Activated CD8-positive, alpha-beta memory T cell treated with anti-CD3 and anti-CD28 coated beads for 36 hours (primary cell): ENCODE measurements around the gene FBLIM1. TPM values are rescaled to one million over a fixed set of nuclear protein-coding genes. Genes with fewer than 3 reads are reported as not detected.

Experiments used
- CTCF ChIA-PET: fragments of 350-600 bp; sonication (Branson Sonifier 250); formaldehyde crosslinking; loops from one replicate; lab custom pipeline; 2021; ENCODE audit warnings: antibody characterized with exemption; lab: Charles Lee
- POLR2A ChIA-PET: fragments of 350-600 bp; sonication (Branson Sonifier 250); formaldehyde crosslinking; loops from one replicate; lab custom pipeline; 2021; ENCODE audit warnings: antibody characterized with exemption; lab: Charles Lee
- total RNA-seq, 2 experiments: library from RNA; stranded (reverse); gene quantifications; one replicate each; pipeline ENCODE4 v1.2.3, GENCODE V29; 2021

FBLIM1 gene
- total RNA-seq, 2 experiments from 2014 or later = not detected

- ChIA-PET POLR2A (no interaction called here), CTCF (no interaction called here)
Measured at GRCh38 chr1:15728937-15729657, 29.5 kb upstream of the FBLIM1 start.

- ChIA-PET CTCF (no interaction called here), POLR2A (no interaction called here)
Measured at GRCh38 chr1:15730423-15730822, 28.2 kb upstream of the FBLIM1 start.

GRCh38 chr1:15730936-15731335, 27.7 kb upstream of the FBLIM1 start:
- ChIA-PET POLR2A (no interaction called here), CTCF (no interaction called here)

GRCh38 chr1:15731735-15732685, 26.6 kb upstream of the FBLIM1 start:
- CTCF ChIA-PET = no interaction called here

GRCh38 chr1:15732686-15733081, 25.9 kb upstream of the FBLIM1 start:
- ChIA-PET CTCF (no interaction called here), POLR2A (interaction anchor here (0.6 kb wide), 1 partner anchor 28 kb away, joined by 9 read pairs; no protein-coding TSS in a partner anchor)

More at GRCh38 chr1:15731735-15732685, 26.6 kb upstream of the FBLIM1 start:
- POLR2A ChIA-PET = interaction anchor here (0.6 kb wide), 1 partner anchor 27 kb away, joined by 9 read pairs; no protein-coding TSS in a partner anchor

GRCh38 chr1:15733218-15733725, 25.3 kb upstream of the FBLIM1 start:
- ChIA-PET POLR2A (no interaction called here), CTCF (no interaction called here)

- ChIA-PET POLR2A (no interaction called here), CTCF (no interaction called here)
Measured at GRCh38 chr1:15733726-15734226, 24.8 kb upstream of the FBLIM1 start.

- POLR2A ChIA-PET = no interaction called here
- CTCF ChIA-PET = no interaction called here
Measured at GRCh38 chr1:15734296-15734695, 24.3 kb upstream of the FBLIM1 start.

GRCh38 chr1:15734901-15735300, 23.7 kb upstream of the FBLIM1 start:
- ChIA-PET CTCF (no interaction called here), POLR2A (no interaction called here)

- ChIA-PET POLR2A (no interaction called here), CTCF (interaction anchor here (0.6 kb wide), 1 partner anchor 80 kb away, joined by 4 read pairs; no protein-coding TSS in a partner anchor)
Measured at GRCh38 chr1:15735304-15736037, 23.1 kb upstream of the FBLIM1 start.

GRCh38 chr1:15736038-15736891, 22.3 kb upstream of the FBLIM1 start, which contains the start of gene SLC25A34:
Gene SLC25A34, plus strand, starts transcription at chr1:15736258. Its CDS starts 228 bp downstream, at chr1:15736486.
- ChIA-PET CTCF (interaction anchor here (0.6 kb wide), 1 partner anchor 80 kb away, joined by 4 read pairs; no protein-coding TSS in a partner anchor), POLR2A (no interaction called here)

- ChIA-PET CTCF (interaction anchor here (0.7 to 0.9 kb wide), 3 partner anchors 21 to 145 kb away, joined by 3 read pairs; no protein-coding TSS in a partner anchor), POLR2A (no interaction called here)
Measured at GRCh38 chr1:15736892-15737261, 21.7 kb upstream of the FBLIM1 start.

GRCh38 chr1:15737324-15738319, 21.0 kb upstream of the FBLIM1 start:
- ChIA-PET CTCF (interaction anchor here (0.7 to 0.9 kb wide), 3 partner anchors 22 to 146 kb away, joined by 3 read pairs; no protein-coding TSS in a partner anchor), POLR2A (no interaction called here)

- POLR2A ChIA-PET = no interaction called here
- CTCF ChIA-PET = interaction anchor here (2.1 kb wide), 1 partner anchor 102 kb away, joined by 5 read pairs; no protein-coding TSS in a partner anchor
Measured at GRCh38 chr1:15738416-15739113, 20.0 kb upstream of the FBLIM1 start.

GRCh38 chr1:15739259-15739658, 19.3 kb upstream of the FBLIM1 start:
- ChIA-PET POLR2A (no interaction called here), CTCF (interaction anchor here (2.1 kb wide), 1 partner anchor 102 kb away, joined by 5 read pairs; no protein-coding TSS in a partner anchor)

GRCh38 chr1:15739745-15740144, 18.9 kb upstream of the FBLIM1 start:
- CTCF ChIA-PET = interaction anchor here (1.2 to 2.1 kb wide), 3 partner anchors 42 to 136 kb away, joined by 3 to 7 read pairs (median 5); no protein-coding TSS in a partner anchor
- POLR2A ChIA-PET = no interaction called here
